ENCODE data around the gene WNT9B.
"Not testable (repeated sequence)": the region's sequence is repeated elsewhere in the genome, so short reads cannot be mapped to it uniquely, and the experiment has no call there.

WNT9B gene

GRCh38 chr17:46917041-46917440 lies 65.7 kb downstream of the WNT9B start:
- no peak for DNase-seq

GRCh38 chr17:46917516-46917915 lies 66.1 kb downstream of the WNT9B start:
- DNase-seq = no peak

GRCh38 chr17:46921962-46922361 lies 70.6 kb downstream of the WNT9B start:
- not testable (repeated sequence) for DNase-seq

GRCh38 chr17:46922487-46922803 lies 71.1 kb downstream of the WNT9B start:
- DNase-seq = no peak

GRCh38 chr17:46922804-46923635 lies 71.6 kb downstream of the WNT9B start, which contains the start of gene GOSR2:
Gene GOSR2 (plus strand): TSS chr17:46923160. CDS start chr17:46923193, 33 bp downstream.
- DNase-seq = peak; percentile 94

DNA sequence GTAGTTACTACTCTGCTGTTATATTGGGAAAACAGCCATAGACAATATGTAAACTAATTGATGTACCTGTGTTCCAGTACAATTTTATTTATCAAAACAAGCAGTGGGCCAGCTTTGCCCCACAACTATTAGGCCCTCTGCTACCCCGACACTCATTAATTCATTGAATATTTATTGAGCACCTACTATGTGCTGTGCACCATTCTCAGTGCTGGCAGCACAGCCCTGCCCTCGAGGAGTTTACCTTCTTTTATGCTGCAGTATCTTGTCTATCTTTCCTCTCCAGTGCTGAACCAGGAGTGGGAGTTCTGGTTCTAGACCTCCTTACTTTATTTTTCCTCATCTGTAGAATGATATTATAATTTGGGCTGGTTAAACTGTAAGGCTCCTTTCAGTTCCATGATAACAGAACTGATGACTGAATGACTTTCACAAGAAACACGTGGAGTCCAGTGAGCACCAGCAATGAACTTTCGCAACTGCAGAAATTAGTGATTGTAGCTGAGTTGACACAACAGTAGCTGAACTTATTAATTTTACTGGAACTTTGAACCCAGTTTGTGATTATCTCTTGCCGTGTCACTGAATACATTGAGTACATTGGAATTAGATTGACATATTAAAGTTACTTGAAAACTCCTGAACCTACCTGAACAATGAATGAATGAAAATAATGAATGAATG lies 73.9 kb downstream of the WNT9B start:
- no peak for DNase-seq

DNA sequence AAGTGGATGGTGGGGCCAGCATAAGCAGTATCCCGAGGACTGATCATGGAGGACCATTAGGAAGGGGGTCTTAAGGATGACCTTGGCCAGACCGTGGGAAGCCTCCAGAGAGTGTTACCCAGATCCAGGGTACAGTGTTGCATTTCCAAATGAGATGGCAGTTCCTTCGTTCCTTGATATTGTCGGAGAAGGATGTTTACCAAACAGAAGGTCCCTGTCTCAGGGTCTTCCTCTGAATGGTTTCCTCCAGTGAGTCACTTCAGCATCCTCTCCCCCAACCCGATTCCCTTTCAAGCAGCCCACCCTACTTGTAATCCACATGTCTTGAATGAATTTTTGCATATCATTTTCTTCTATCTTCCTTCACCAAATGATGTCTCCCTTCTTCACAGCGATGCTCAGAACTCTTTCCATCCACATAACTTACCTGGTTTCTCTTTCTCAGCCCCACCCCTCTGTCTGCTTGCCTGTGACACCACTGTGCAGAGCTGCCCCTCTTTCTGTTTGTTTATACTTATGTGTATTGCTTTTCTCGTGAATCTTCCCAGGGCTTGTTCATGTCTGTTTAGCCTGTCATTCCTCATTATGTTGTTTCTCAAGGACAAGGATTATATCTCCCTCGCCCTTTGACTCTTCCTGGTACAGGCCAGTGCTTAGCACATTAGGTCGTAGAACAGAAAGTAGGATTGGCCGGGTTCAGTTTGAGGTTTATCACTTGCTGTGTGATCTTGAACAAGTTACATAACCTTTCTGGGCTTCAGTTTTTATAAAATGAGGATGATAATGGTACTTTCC lies 77.3 kb downstream of the WNT9B start:
- DNase-seq = no peak

DNA sequence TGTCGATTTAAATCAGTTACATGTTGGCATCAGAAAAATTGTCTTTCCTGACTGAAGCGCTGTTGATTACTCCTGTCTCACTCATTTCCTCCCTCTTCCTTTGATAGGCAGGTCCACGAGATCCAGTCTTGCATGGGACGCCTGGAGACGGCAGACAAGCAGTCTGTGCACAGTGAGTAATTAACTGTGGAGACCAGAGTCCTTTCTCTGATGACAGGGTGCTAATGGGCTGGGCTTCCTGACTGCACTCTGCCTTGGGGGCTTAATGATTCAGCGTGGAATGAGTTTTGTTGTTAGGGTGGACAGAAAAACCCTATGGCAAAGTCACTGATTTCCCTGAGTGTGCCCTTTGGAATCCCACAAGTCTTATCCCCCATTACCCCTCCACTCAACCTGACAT lies 78.0 kb downstream of the WNT9B start:
- DNase-seq = no peak

GRCh38 chr17:46930051-46930450 lies 78.7 kb downstream of the WNT9B start:
- no peak for DNase-seq

GRCh38 chr17:46931596-46931995 lies 80.2 kb downstream of the WNT9B start:
- DNase-seq = no peak

- no peak for DNase-seq
These were observed 84.4 kb downstream of the WNT9B start for GRCh38 chr17:46935658-46936266.

Data from left hindlimb (tissue), 1 donor.